ENCODE results near the gene P3H2. TPM values are rescaled to one million over a fixed set of nuclear protein-coding genes. Genes with fewer than 3 reads are reported as not detected.

P3H2 gene
- total RNA-seq, 2 experiments from 2014 or later = not detected

- H3K4me3 Mint-ChIP-seq = no peak overlapping the region
- no peaks in the 10 kb centered on the region for H3K36me3 Mint-ChIP-seq
- no peak overlapping the region for H3K27ac Mint-ChIP-seq
- H3K27me3 Mint-ChIP-seq = peaks cover 20% of the 10 kb centered on the region
- H3K4me1 Mint-ChIP-seq = no peaks in the 10 kb centered on the region
- no peak for DNase-seq
- no peaks in the 10 kb centered on the region for H3K9me3 Mint-ChIP-seq
Measured at GRCh38 chr3:190010486-190010885, 110.2 kb downstream of the P3H2 start.

DNA sequence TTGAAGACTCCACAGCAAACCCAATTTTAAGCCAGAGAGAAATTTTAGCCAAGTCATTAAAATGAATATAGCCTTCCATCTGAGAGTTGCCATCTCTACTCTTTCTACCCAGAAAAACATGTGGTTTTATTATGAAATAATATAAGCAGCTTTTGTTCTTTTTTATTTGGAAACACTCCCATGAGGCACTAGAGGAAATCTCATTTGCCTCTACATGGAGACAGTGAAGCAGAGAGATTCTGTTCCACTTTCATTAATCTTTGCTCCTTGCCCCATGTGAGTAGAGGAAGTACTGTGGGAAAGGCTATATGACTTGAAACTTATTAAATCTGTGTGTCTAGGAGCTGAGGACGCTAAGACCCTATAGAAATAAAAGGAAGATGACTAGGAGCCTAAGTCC is 111.1 kb downstream of the P3H2 start:
- Mint-ChIP-seq H3K27ac (no peak overlapping the region), H3K9me3 (no peaks in the 10 kb centered on the region), H3K4me3 (no peak overlapping the region), H3K27me3 (peaks cover 19% of the 10 kb centered on the region), H3K4me1 (no peaks in the 10 kb centered on the region), H3K36me3 (no peaks in the 10 kb centered on the region)
- no peak for DNase-seq

DNA sequence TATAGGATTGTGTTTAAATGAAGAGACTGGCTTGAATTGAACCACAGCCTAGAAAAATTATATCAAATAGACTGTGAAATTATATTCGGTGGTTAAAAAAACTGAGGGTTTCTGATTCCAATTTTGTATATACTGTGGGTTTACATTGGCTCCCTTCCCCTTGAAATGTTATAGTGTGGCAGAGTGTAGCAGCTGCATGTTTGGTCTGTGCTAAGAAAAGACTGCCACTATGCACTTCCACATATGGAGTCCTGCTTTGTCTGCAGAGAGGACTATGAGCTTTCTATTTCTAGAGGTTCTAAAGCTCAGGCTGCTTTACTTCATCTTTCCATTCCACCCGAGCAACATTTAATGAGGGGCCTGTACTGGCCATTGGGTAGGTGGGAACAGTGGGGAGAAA is 112.3 kb downstream of the P3H2 start:
- no peak overlapping the region for H3K4me3 Mint-ChIP-seq
- no peaks in the 10 kb centered on the region for H3K4me1 Mint-ChIP-seq
- peaks cover 18% of the 10 kb centered on the region for H3K27me3 Mint-ChIP-seq
- no peaks in the 10 kb centered on the region for H3K9me3 Mint-ChIP-seq
- H3K36me3 Mint-ChIP-seq = no peaks in the 10 kb centered on the region
- no peak overlapping the region for H3K27ac Mint-ChIP-seq
- no peak for DNase-seq

- Mint-ChIP-seq H3K9me3 (no peaks in the 10 kb centered on the region), H3K27me3 (peaks cover 18% of the 10 kb centered on the region), H3K27ac (no peak overlapping the region), H3K4me3 (no peak overlapping the region), H3K4me1 (no peaks in the 10 kb centered on the region), H3K36me3 (no peaks in the 10 kb centered on the region)
- DNase-seq = no peak
Measured at GRCh38 chr3:190005343-190006113, 115.2 kb downstream of the P3H2 start.

- no peaks in the 10 kb centered on the region for H3K4me1 Mint-ChIP-seq
Measured at GRCh38 chr3:190004656-190005055, 116.0 kb downstream of the P3H2 start.

GRCh38 chr3:190003681-190004123 is 117.0 kb downstream of the P3H2 start:
- H3K4me1 Mint-ChIP-seq = no peaks in the 10 kb centered on the region
- H3K27me3 Mint-ChIP-seq = peaks cover 20% of the 10 kb centered on the region
- H3K9me3 Mint-ChIP-seq = no peaks in the 10 kb centered on the region
- no peak overlapping the region for H3K4me3 Mint-ChIP-seq
- H3K36me3 Mint-ChIP-seq = no peaks in the 10 kb centered on the region
- H3K27ac Mint-ChIP-seq = no peak overlapping the region
- no peak for DNase-seq

More at GRCh38 chr3:190004656-190005055, 116.0 kb downstream of the P3H2 start:
- Mint-ChIP-seq H3K27ac (no peak overlapping the region), H3K36me3 (no peaks in the 10 kb centered on the region), H3K4me3 (no peak overlapping the region), H3K27me3 (peaks cover 17% of the 10 kb centered on the region), H3K9me3 (no peaks in the 10 kb centered on the region)
- DNase-seq = no peak

DNA sequence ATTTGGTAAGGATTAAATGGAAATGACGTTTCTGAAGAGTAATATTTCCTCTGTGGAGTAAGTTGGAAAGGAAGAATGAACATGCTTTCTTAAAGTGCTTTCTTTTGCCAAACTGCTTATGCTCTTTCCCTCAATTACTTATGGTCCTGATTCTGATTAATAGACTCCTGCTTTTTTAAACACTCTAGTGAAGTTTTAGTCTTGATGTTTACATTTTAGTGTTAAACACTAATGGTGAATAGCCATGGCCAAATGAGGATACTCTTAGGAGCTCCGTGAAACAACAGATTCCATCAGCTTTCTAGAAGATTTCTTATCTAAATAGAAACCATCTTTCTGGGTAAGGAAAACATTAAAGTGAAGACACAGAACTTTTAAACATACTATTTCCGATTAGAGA is 117.6 kb downstream of the P3H2 start:
- no peak overlapping the region for H3K4me3 Mint-ChIP-seq
- no peaks in the 10 kb centered on the region for H3K9me3 Mint-ChIP-seq
- no peak for DNase-seq
- no peaks in the 10 kb centered on the region for H3K36me3 Mint-ChIP-seq
- H3K27me3 Mint-ChIP-seq = peaks cover 20% of the 10 kb centered on the region
- H3K4me1 Mint-ChIP-seq = no peaks in the 10 kb centered on the region
- H3K27ac Mint-ChIP-seq = no peak overlapping the region

DNA sequence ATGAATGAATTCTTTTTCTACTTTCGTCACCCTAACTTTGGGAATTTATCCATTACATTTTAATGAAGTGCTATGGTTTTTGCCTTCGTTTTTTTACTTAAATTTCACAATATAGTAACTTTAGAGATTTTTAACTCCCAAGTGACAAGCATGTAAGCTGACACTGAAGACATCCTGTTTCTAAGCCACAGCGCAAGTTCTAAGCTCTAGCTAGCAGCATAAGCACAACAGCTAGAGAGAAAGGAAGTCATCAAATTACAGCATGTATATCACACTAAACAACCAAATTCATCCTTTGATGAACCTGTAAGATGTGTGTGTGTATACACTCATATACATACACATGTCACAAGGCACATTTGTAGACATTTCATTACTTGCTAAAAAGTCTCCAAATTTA is 119.3 kb downstream of the P3H2 start:
- H3K36me3 Mint-ChIP-seq = no peaks in the 10 kb centered on the region
- no peak overlapping the region for H3K27ac Mint-ChIP-seq
- no peaks in the 10 kb centered on the region for H3K4me1 Mint-ChIP-seq
- no peak for DNase-seq
- H3K27me3 Mint-ChIP-seq = peaks cover 20% of the 10 kb centered on the region
- H3K9me3 Mint-ChIP-seq = no peaks in the 10 kb centered on the region
- H3K4me3 Mint-ChIP-seq = no peak overlapping the region

DNA sequence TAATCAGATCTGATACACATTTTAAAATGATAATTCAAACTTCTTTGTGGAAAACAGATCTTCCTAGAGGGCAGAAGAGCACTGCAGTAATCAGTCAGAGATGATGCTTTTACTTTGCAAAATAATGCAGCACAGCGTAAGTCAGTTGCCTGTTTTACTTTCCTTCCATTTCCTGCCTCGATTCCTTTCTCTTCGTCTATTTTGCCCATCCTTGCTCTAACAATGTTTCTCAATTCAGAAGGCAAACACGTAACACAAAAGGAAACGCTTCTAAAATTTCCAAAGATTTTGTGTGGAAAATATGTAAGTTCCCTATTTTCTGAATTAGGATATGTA is 119.9 kb downstream of the P3H2 start:
- no peaks in the 10 kb centered on the region for H3K4me1 Mint-ChIP-seq
- H3K27ac Mint-ChIP-seq = no peak overlapping the region
- H3K9me3 Mint-ChIP-seq = no peaks in the 10 kb centered on the region
- H3K4me3 Mint-ChIP-seq = no peak overlapping the region
- H3K36me3 Mint-ChIP-seq = no peaks in the 10 kb centered on the region
- DNase-seq = no peak
- H3K27me3 Mint-ChIP-seq = peaks cover 20% of the 10 kb centered on the region

DNA sequence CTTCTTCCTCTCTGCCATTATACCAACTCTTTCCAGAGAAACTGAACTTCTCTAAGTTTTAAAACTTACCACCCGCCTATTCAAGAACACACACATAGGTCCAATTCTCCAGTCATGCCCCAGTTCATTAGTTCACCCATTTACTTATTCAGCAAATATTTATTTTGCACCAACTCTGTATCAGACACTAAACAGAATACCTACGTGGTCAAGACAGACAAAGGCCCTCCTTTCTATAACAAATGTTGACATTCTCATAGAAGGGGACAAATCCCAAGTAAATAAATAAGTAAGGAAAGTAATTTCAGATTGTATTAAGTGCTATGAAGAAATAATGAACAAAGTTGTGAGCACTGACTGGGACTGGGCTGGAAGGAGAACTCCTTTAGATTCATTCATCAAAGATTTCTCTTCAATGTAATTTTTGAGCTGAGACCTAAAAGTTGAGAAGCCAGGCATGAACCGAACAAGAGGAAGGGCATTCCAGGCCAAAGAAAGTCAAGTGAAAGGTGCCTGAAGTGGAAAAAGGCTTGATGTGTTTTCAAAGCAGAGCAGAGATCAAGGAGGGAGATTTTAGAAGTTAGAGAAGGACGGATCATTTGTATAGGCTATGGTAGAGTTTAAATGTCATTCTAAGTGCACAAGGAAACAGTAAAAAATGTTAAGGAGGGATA is 120.4 kb downstream of the P3H2 start:
- peaks cover 23% of the 10 kb centered on the region for H3K27me3 Mint-ChIP-seq
- no peaks in the 10 kb centered on the region for H3K9me3 Mint-ChIP-seq
- H3K36me3 Mint-ChIP-seq = no peaks in the 10 kb centered on the region
- no peak for DNase-seq
- H3K4me3 Mint-ChIP-seq = no peak overlapping the region
- no peaks in the 10 kb centered on the region for H3K4me1 Mint-ChIP-seq
- H3K27ac Mint-ChIP-seq = no peak overlapping the region

GRCh38 chr3:189999718-190000117 is 121.0 kb downstream of the P3H2 start:
- no peaks in the 10 kb centered on the region for H3K4me1 Mint-ChIP-seq
- H3K4me3 Mint-ChIP-seq = no peak overlapping the region
- no peaks in the 10 kb centered on the region for H3K36me3 Mint-ChIP-seq
- DNase-seq = no peak
- no peaks in the 10 kb centered on the region for H3K9me3 Mint-ChIP-seq
- peaks cover 25% of the 10 kb centered on the region for H3K27me3 Mint-ChIP-seq
- H3K27ac Mint-ChIP-seq = no peak overlapping the region

DNA sequence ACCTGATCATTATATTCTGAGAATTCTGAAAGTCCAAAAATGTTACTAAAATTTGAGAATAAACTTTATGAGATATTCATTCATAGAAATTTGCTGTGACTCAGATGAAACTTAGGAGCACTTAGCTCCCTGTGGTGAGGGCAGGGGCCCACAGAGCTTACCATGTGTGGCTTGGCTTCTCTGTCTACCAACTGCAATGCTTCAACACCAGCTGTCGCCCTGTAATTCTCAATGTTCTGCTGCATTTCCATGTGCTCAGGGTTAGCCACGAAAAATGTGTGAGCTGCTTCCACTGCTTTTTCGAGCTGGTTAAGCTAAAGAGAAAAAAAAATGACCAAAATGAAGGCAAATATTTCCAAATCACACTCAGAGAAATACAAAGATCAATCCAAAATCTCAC is 125.6 kb downstream of the P3H2 start:
- H3K27me3 Mint-ChIP-seq = peaks cover 38% of the 10 kb centered on the region
- no peaks in the 10 kb centered on the region for H3K9me3 Mint-ChIP-seq
- no peak overlapping the region for H3K4me3 Mint-ChIP-seq
- no peak overlapping the region for H3K27ac Mint-ChIP-seq
- H3K36me3 Mint-ChIP-seq = no peaks in the 10 kb centered on the region
- no peak for DNase-seq
- no peaks in the 10 kb centered on the region for H3K4me1 Mint-ChIP-seq

DNA sequence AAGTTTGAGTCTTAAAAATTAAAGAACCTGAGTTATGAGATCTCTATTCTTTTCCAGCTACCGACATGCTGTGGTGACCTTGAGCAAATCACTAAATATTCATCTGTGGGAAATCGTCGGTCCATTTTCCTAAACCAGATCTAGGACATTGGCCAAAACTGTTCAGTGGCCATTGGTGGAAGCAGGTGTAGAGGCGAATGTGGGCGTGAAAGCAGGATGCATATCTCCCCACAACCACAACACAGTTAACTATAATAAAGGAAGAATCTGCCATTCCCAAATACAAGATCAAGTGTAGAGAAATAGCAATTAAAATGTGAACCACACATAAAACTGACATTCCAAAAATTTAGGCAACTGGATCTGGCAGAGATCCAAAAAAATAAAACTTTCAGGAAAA is 129.9 kb downstream of the P3H2 start:
- Mint-ChIP-seq H3K9me3 (no peaks in the 10 kb centered on the region), H3K4me1 (no peaks in the 10 kb centered on the region), H3K36me3 (no peaks in the 10 kb centered on the region), H3K4me3 (no peak overlapping the region), H3K27ac (no peak overlapping the region), H3K27me3 (peaks cover 31% of the 10 kb centered on the region)
- no peak for DNase-seq

- no peak for DNase-seq
- Mint-ChIP-seq H3K4me1 (no peaks in the 10 kb centered on the region), H3K36me3 (no peaks in the 10 kb centered on the region), H3K4me3 (no peak overlapping the region), H3K9me3 (no peaks in the 10 kb centered on the region), H3K27ac (no peak overlapping the region), H3K27me3 (peaks cover 22% of the 10 kb centered on the region)
Measured at GRCh38 chr3:189988854-189989253, 131.8 kb downstream of the P3H2 start.

DNA sequence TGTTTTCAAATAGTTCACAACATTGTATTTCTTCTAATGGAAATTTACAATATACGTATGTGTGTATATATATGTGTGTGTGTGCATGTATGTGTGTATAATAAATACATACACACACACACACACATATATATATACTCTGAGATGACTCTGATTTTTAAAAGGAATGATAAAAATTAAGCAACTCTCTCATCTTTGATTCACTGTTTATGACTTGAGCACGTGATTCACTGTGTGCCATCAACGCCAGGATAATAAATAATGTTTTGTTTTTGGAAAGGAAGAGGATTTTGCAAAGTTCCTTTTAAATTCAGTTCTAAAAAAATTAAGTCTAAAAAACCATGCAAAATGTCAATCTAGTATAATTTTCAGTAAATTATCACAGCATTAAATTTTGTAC is 132.4 kb downstream of the P3H2 start:
- Mint-ChIP-seq H3K36me3 (no peaks in the 10 kb centered on the region), H3K27ac (no peak overlapping the region), H3K4me1 (no peaks in the 10 kb centered on the region)

DNA sequence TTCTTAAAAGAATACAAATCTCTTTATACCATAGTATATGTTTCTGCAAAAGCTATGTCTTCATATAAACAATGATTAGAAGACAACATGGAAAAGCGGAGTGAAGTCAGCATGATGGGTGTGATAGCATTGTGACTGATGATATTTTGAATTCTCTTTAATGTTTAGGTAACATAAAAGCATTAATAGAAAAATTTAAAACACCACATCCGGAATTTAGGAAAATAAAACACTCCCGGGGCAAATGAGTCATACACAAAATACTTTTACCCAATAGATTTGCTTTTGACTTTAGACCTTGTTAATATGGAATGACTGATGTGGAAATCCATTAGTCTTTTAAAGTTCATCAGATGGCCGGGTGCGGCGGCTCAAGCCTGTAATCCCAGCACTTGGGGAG is 134.7 kb downstream of the P3H2 start:
- Mint-ChIP-seq H3K27me3 (peaks cover 20% of the 10 kb centered on the region), H3K4me3 (no peak overlapping the region), H3K9me3 (no peaks in the 10 kb centered on the region), H3K4me1 (no peaks in the 10 kb centered on the region), H3K27ac (no peak overlapping the region), H3K36me3 (no peaks in the 10 kb centered on the region)
- no peak for DNase-seq

More for the DNA sequence above, 132.4 kb downstream of the P3H2 start:
- peaks cover 26% of the 10 kb centered on the region for H3K27me3 Mint-ChIP-seq
- H3K9me3 Mint-ChIP-seq = no peaks in the 10 kb centered on the region
- no peak for DNase-seq
- H3K4me3 Mint-ChIP-seq = no peak overlapping the region
